Fibroblast of gingiva (primary cell): Measurements from ENCODE around the gene FSTL5.

Source experiments
- DNase-seq: peaks from one replicate; pipeline ENCODE4 v3.0.0-alpha.2; 2011; ENCODE audit warnings: low read depth

Gene FSTL5

DNA sequence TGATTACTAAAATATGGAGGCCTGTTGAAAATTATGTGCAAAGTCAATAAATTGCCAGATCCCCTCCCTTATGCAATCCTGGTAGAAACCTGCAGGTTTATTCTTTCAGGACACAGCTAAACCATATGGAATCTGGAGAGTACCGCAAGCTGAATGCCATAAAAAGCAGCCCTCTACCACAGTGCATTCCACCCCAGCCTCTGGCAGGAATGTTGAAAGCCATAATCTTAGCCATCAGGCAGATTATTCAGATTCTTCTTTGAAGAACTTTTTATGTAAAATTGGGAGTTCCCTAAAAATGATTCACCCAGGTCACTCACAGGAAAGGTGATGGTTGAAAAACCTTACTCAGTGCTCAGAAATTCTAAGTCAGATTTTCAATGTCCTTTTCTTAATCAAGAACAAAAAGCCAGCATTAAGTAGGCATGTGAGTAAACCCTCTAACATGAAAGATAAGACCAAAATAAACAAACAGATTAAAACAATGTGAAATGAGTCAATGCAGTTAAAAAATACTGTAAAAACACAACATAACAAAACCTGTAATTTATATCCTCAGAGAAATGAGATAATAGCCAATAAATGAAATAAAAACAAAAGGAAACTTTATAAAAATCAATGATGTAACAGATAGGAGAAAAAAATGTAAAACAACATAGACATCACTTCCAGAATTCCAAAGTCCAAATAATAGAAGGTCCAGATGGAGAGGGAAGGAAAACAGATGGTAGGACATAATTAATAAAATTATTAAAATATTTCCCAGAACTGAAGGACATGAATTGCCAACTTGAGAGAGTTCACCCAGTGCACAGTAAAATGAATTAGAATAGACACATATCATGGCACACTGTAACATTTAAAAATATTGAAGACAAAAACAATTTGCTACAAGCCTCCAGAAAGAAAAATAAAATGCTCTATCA, 226.9 kb downstream of the FSTL5 start:
- peak; percentile 66 for DNase-seq

DNA sequence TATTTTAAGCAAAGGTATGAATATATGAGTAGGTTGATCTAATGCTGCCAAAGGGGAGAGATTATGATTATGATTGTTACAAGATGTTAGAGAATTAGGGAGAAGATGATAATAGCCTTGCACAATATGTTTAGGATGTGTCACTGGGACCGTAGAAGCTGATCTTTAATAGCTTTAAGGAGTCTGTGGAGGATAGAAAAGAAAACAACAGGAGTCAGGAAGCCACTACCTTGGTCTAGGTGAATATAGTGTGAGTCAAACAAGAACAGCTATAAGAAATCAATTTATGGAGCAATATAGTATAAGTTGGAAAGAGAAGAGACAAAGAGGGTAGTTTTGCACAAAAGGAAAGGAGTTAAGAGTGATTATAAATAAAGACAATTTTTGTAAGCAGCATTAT, 232.7 kb downstream of the FSTL5 start:
- no peak for DNase-seq

DNA sequence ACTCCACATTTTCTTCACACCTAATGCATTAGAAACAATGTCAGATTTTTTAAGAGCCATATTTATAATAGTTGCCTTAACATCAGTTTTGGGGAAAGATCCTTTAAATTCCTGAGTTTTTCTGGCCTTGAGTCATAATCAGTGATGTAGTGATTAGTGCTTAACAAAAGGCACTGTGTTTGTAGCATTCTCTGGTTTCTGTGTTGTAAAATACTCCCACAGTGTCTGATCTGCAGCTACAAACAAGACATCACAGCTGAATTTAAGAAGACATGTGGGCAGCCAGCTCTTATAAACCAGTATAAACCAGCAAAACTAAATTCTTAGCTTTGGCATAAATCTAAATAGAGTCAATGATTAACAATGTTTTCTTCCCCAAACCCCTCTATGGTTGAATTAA, 233.8 kb downstream of the FSTL5 start:
- DNase-seq = no peak

DNA sequence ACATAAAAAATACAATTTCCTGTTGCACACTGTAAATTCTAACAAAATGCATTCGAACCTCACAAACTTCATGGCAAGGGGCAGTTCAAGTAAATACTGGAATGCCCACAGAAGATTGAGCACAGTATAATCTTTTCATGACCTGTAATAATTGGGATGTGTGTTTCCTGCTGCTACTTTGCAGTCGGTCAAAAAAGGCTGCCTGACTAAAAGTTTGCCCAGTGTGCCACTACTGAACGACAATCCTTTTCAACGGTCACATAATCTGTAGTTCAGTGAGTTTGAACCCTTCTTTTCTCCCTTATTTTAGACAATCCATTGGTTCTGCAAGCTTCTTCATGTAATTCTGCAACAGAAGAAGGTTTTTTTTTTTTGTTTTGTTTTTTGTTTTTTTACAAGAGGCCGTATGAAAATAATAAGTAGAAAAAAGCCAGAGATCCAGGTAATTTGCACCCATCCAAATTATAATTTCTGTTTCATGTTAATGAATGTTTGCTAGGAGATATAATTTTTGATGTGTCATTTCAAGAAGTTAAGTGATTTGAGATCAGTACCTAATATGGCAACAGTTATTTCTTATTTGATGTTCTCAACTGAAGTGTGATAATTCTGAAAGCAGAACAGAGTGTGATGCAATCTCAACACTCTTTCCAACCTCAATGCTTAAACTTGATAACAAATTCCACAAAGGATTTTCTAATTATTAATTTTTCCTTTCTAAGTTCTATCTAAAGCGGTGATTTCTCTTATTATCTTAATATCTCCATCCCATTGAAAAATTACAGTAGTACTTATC, 237.6 kb downstream of the FSTL5 start:
- no peak for DNase-seq

DNA sequence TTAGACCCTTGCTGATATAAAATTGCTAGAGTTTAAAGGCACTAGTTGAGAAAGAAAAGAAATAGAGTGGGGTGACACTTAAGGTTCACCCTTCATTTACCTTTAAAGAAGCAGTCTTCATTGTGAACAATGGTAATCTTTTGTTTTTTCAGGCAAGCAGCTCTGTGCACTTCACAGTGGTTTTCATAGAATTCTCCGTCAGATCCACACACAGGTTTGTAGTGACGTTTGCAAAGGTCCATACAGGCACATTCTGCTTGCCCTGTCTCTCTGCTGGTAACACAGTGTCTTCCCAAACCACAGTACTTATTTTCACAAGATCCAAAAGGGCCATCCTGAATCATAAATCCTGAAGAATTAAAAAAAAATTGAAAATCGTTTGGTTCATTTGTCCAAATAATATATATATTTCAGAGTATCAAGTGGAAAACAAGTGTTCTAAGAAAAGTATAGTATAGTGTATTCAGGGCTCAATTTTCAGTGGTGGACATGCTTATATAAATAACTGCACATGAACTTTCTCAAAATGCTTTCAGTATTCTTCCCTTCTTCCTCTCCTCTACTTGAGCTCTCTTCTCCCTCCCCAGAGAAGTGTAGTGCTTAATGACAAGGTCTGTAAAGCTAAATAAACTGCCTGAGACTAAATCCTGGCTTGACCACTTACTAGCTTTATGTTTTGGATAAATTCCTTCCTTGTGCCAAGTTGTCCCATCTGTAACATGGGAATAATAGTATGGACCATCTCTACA, 243.3 kb downstream of the FSTL5 start:
- no peak for DNase-seq

DNA sequence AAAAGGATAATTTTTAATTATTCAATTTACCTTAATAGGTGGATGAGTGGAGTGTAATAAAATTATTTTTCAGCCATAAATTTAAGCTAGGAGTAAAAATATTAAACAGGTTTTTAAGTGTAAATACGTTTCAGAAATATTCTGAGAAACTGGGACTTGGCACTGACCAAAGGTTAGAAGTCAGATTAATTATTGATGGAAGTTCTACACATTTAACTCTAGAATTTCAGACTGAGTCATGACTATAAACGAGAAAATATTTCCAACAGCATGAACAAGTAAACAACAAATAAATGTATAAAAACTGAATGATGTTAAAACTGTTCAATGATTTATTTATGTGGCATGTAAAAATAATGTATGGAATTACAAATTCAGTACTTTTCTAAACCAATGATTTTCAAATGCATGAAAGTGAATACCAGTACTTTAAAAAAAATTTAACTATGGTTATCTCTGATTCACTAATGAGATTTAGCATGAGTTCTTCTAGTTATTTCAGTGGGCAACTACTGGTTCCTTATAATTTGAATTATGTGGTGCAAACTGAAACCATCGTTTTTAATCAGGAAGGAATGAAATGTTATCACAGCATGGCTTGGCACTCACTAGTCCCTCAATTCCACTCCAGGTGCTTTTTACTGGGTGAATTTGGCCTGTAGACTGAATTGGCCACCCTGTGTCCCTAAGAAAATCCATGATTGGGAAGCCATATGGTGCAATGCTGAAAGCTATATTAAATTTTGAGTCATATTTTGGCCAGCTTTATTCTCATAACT, 244.2 kb downstream of the FSTL5 start:
- no peak for DNase-seq

DNA sequence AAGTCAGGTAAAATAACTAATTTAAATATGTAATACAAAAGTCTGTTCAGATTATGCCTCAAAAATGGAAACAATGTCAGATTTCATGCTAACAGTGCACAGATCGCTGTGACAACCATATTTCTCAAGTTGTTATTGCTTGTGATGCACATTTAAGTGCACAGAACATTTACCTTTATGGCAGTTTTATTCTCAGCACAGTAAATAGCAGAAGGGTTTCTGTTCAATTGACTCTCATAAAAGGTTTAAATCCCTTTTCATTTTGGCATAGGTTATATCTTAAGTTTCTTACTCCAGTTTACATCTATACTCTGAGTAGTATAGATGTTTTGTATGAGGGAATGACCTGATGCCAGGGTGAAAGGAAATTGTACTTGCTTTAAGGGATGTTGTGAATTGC, 247.8 kb downstream of the FSTL5 start:
- DNase-seq = no peak

DNA sequence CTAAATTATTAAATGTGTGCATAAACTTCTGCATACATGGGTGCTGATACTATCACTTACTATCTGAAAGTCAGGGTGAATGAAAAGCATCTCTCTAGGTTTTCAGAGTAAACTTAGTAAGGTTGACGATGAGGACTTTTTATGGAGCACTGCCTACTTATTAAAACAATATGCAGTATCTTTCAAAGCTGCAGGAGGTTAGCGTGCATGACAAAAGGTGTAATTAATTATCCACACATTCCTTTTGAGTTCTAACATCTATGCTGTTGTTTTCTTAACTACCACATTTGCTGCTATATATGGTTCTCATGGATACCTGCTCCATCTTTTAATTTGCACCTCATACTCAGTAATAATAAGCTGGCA, 256.2 kb downstream of the FSTL5 start:
- DNase-seq = no peak

DNA sequence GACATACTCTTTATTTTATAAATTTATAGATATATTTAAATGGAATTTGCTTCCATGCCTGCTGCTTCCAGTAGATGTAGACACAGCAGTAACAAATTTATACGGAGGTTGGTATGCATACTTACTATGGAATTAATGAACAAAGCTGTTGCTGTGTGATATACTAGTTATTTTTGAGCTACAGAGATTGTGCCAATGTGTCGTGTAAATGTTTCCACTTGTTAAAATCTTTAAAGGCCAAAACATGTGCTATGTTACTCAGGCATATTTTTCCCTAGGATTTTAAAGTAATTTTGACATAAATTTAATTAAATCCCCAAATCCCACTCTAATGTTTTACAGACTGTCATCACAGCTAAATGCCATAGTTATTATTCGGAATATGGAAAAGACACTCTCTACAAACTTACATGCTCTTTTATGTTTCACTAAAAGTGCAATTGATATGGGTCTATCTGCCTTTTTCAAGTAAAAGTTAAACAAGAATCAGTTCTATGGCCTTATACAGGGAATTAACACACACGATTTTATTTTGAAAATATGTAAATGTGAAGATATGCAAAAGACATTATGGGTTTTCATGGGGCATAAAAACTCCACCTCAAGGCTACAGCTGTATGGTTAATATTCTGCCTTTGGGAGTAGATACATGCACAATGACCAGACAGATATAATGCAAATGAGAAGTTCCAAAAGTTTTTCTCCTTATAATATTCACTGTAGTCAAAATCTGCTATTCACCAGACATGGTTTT, 256.8 kb downstream of the FSTL5 start:
- DNase-seq = no peak

DNA sequence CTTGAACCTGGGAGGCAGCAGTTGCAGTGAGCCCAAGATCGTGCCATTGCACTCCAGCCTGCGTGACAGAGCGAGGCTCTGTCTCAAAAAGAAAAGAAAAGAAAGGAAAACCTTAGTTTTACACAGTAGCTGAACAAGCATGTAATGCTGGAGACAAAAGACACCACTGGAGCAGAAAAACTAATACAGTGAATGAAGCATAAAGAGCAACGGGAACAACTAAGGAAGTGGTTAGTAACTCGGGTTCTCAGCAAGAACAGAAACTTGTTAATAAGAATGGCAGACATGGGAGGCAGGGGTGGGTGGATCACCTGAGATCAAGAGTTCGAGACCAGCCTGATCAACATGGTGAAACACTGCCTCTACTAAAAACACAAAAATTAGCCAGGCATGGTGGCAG, 263.7 kb downstream of the FSTL5 start:
- no peak for DNase-seq

DNA sequence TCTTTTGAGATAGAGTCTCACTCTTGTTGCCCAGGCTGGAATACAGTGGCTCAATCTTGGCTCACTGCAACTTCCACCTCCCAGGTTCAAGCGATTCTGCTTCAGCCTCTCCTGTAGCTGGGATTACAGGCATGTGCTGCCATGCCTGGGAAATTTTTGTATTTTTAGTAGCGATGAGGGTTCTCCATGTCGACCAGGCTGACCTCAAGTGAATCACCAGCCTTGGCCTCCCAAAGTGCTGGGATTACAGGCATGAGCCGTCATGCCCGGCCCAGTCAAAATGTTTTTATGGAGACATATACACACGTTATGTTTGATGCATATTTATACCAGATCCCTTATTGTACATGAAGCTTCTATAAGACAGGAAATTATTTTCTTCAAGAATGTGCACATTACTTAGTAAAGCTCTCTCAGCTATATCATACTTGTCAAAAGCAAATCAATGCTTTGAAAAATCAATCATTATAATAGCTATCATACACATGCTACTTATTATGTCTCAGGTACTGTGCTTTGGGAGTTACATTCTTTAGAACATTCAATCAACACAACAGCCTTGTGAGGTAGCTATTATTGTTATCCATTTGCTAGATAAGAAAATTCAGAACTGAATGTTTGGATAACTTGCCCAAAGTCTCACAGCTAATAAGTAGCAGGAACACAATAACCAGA, 269.2 kb downstream of the FSTL5 start:
- DNase-seq = no peak

DNA sequence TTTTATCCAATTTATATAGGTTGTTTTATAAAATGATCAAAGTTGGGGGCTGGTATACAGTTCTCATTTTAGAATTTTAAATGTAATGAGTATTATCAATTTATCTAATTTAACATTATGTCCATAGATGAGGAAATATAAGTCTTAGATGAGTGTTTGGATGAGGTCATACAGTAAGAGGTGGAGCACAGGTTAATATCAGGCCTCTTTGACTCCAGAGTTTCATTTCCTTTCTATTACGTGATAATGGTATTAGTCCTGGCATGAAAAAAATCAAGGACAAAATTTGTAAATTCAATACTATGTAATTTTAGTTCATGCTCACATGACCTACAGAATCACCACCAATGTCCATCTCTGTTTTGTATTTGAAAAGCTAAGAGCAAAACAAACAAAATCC, 269.8 kb downstream of the FSTL5 start:
- DNase-seq = no peak

DNA sequence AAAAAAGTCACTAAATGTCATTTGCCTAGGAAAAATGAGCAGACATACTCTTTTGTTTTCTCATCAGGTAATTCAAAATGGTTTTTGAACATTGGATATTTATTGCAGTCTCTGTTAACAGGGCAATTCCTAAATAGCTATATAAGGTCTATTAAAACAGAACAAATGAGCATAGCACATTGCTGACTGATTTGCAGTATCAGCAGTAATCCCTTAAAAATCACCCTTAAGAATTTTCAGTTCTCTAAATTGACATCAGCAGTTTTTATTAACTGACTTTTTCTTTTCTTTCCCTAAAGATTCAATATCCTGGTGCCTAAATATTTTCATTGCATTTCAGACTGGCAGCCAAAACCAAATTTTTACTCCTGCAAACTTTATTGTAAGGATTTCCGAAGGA, 270.2 kb downstream of the FSTL5 start:
- DNase-seq = no peak

DNA sequence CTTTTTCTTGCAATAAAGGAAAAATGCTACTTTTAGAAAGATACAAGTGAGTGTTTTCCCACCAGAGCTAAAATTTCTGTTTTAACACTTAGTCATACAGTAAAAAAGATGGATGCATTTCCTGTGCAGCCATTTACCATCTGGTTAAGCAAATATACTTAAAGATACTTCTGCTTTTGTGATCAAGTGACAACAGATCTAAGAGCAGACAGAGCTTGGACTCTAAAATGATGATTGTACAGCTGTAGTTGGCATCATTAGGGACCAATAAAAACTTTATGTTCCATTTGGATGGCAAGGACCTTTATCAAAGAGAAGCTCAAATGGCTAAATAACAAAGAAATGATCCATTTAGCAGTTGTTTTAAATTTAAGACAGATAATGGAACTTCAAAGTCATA, 270.8 kb downstream of the FSTL5 start:
- no peak for DNase-seq

DNA sequence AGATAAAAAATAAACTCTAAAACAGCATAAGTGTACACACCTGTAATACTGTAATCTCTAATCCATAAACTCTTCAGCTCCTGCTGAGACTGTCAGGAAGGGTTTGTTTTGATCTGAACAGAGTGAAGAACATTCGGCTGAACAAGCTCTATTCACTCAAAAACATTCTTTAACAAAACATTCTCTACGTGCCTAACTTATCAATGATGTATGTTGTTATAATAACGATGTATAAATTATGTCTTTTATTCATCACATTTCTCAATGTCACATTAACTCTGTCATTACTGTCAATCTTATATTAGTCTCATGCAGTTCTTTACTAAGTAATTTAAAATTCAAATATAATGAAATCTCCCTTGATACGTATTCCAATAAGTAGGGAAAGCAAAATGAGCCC, 280.6 kb downstream of the FSTL5 start:
- DNase-seq = no peak

DNA sequence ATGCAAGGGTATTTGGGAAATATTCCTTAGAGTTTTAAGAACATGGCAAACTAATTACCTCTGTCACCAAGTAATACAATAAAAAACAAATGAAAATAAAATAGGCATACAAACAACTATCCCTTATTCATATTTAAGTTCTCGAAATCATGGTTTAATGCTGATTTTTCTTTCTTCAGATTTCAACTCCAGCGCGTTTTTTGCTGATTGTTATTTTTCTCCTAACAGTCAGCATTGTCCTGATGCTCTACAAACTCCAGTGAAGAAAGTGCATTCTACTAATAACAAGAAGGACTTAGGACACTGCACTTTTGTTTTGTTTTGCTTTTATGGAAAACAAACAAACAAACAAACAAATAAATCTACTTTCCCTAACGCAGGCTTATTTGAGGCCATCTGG, 282.4 kb downstream of the FSTL5 start:
- DNase-seq = no peak

DNA sequence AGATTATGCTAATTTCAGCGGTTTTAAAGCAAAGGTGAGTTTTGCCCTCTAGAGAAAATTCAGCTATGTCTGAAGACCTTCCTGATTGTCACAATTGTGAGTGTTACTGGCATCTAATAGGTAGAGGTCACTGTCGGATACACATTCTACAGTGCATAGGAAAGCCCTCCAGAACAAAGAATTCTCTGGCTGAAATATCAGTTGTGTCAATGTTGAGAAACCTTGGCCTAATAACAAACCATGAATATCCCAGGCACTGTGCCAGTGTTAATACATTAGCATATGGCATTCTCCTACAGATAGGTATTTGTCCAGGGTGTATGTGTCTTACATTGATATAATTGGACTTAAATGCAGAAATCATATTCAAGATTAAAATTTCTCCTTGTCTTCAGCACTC, 294.3 kb downstream of the FSTL5 start:
- no peak for DNase-seq

DNA sequence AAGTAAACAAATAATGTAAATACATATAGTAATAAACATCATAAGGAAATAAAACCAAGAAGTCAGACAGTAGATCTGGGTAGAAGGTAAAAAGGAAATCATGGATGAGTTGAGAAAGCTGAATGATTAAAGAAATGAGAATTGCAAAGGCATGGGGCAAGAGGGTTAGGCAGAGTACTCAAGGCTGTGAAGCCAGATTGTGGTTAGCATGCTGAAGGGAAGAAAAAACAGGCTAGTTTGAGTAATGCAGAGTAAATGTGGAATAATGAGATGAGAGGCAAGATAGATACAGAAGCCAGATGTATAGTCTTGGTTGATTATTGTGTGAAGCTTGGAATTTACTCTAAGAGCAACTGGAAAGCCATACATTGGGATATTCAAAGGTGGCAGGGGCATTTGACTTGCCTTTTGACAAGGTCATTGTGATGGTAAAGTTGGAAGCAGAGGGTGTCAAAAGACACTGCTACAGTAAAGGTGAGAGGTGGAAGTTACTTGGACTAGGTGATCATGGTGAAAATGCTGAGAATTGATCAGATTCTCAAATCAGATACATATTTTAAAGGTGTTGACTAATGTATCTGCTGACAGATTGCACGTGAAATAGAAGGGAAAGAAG, 307.0 kb downstream of the FSTL5 start:
- DNase-seq = no peak

DNA sequence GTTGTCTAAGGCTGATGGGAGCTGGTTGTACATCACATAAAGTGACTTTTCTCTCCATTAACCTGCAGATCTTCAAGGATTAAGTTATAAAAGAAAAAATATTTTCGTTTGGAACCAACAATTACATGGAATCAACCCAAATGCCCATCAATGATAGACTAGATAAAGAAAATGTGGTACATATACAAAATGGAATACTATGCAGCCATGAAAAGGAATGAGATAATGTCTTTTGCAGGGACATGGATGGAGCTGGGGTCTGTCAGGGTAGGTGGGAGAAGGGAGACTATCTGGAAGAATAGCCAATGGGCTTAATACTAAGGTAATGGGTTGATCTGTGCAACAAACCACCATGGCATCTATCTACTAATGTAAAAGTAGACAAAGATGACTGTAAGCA, 313.2 kb downstream of the FSTL5 start:
- DNase-seq = no peak

DNA sequence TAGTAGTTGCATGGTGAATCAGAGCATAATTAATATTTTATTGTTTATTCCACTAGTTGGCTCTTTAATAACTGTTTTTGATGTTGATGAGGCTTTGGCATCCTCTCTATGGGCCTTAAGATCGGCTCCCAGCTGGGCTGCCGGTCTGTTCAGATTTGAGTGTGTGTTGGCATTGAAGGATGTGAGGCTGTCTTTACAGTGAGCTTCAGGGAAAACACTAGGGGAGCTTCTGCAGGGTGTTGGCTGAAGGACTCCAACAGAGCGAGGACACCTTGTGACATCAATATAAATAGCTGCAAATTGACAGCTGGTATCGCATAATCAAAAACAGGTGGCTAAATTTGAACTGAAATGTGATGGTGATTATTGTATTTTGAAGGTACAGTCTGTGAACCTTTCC, 322.0 kb downstream of the FSTL5 start:
- DNase-seq = no peak
